ENCODE measurements around the gene OXNAD1.
A peak's percentile ranks its signal among the peaks of the same experiment; 100 is the strongest.

The OXNAD1 gene

DNA sequence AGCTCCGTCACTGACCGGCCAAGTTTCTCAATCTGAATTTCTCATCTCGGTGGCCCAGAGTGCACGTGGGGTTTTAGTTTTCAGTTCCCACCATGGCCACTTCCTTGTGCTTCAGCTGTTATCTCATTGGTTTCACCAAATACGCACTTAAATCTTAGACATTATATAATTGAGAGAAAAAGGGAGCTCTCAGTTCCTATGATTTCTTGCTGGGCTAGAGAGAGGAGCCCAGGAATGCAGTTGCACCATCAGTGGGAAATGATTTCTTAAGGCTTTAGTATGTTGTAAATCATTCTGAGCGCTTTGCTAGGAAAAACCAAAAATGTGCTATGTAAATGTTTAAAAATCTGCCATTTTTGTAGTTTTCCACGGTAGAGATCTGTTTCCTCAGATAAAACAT lies 53.2 kb downstream of the OXNAD1 start:
- Histone ChIP-seq H3K4me3 (no peak overlapping the region), H3K27ac (no peak overlapping the region)

DNA sequence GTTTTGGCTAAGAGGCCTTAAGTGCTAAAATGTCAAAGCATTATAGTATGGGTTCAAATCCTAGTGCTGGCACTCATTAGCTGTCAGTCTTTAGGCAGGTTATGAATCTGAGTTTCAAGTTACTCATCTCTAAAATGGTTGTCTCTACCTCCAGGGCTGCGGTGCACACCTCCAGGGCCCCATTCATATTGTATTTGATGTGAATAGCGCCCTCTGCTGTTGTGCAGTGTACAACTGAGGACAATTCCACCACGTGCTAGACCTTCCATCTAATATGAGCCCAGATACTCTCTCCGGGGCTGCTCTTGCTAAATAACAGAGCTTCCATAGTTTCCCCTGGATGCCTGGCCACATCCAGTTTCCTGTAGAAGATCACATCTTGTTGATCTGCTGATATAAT lies 54.3 kb downstream of the OXNAD1 start:
- no peak overlapping the region for H3K4me3 ChIP-seq
- peak overlapping the region in 1 of 21 experiments; percentile 53 for H3K27ac ChIP-seq

- H3K27ac ChIP-seq = peak overlapping the region in 1 of 21 experiments; percentile 53
- no peak overlapping the region for H3K4me3 ChIP-seq
Measured at GRCh38 chr3:16319723-16320122, 54.7 kb downstream of the OXNAD1 start.

GRCh38 chr3:16320711-16321110 lies 55.7 kb downstream of the OXNAD1 start:
- Histone ChIP-seq H3K27ac (no peak overlapping the region), H3K4me3 (no peak overlapping the region)

DNA sequence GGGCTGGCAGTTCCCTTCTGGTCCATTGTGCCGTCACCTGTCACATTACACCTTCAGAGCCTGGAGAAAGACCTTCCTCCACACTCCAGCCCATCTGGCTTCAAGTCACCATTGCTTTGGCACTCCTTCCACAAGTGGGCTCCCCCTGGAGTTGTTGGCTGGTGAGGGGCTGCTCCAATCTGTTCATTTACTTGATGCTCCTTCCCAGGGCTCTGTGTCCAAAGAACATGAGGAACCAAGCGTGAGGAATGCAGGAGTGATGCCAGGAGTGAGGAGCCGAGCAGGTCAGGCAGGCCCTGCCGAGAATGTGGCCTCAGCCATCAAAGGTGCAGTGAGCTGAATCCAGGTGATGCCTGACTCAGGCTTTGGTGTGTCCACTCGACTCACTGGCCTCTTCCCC lies 57.2 kb downstream of the OXNAD1 start:
- Histone ChIP-seq H3K27ac (no peak overlapping the region), H3K4me3 (no peak overlapping the region)

- Histone ChIP-seq H3K4me3 (no peak overlapping the region), H3K27ac (no peak overlapping the region)
Measured at GRCh38 chr3:16323737-16324136, 58.7 kb downstream of the OXNAD1 start.

DNA sequence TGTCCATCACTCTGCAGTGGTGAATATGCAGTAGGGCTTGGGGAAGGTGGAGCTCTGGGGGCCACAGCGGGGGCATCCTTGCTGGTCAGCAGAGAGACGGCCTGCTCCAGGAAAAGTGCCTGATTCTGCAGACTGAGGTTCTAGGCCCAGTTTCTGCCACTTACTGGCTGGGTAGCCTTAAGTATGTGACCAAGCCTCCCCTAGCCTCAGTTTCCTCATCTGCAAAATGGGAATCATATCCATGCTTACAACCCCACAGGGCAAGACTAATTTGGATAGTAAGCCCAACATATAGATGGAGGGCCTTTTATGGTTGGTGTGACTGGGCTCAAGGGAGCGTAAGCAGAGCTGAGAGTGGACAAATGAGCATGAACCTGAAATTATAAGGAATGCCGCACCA lies 60.8 kb downstream of the OXNAD1 start:
- Histone ChIP-seq H3K27ac (no peak overlapping the region), H3K4me3 (no peak overlapping the region)

DNA sequence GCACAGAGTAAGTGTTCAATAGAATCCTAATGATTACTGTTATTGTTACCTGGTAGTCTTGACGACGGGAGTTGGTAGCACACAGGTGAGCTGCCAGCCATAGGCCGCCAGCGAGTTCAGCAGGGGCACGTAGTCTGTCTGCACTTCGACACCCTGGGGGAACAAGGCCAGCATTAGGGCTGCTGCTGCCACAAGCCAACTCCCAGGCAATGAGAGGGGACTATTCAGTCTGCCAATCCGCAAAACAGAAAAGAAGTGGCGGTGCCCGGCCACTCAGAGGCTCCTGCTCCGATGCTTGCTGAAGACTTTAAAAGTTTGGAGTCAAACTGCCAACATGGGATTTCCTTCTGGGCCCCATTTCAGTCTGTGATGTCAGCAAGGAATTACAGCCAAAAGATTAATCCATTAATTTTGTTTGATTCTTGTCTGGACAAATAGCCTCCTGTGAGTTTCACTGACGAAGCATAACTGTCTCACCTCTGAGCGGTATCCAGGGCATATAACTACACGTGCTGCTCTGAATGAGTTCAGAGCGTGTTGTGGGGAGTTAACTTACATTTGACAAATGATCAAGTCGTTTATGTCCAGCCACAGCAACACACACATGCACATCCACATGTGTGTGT lies 61.8 kb downstream of the OXNAD1 start:
- H3K4me3 ChIP-seq = no peak overlapping the region
- no peak overlapping the region for H3K27ac ChIP-seq

DNA sequence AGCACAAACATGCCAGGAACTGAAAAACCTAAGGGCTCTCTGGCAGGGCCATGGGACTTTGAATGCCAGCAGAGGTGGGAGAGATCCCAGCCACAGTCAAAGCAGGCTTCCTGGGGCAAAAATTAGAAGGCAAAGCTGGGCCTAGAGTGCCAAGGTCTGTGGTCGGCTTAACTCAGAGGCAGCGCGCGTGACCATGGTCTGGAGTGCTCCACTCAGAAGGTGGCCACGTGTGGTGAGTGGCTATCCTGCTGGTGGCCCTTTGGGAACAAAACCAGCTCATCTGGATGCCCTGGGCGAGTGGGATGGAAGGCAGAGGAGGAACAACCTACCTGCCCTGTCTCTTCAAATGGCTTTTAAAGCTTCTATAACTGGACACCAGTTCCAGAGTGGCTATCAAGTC lies 63.1 kb downstream of the OXNAD1 start:
- Histone ChIP-seq H3K27ac (no peak overlapping the region), H3K4me3 (no peak overlapping the region)

DNA sequence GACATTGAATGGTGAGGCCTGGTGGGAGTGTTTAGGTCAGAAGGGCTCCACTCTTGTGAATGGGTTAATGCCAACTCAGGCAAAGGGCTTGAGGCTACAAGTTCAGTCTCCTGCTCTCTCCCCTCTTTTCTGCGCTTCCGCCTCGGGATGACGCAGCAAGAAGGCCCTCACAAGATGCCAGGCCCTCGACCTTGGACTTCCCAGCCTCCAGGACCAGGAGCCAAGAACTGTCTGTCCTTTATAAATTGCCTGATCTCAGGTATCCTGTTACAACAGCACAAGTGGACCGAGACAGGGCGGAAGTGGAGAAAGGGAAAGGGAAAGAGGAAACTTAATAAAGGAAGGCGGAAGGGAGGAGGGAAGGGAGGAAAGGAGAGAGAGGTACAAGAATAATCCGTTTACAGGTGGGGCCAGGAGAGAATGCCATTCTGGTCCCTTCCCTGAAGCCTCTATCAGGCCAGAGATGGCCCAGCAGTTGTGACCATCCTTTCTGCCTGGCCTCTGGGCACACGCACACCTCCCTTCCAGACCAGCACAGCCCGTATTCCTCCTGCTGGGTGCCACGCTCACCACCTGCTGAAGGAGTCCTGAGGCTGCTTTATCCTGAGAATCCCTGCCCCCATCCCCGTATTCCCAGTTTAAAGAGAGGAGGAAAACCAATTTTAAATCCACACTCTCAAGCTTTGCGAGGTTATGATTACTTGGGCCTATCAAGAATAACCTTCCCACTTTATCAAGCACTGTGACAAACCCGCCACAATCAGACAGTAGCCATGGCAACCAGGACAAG lies 64.2 kb downstream of the OXNAD1 start:
- no peak overlapping the region for H3K27ac ChIP-seq

DNA sequence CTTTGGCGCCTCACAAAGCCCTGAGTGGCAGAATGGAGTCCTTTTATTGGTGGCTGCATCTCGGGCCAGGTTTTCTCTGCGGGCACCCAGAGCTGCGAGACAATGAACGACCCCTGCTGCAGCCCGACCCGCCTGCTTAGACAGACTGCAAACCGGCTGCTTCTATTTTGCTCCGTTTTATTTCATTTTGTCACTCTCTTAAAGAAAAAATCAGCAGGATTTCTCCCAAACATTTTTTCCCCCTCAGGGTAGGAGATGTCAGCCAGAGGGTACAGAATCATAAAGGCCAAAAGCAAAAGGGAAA lies 64.8 kb downstream of the OXNAD1 start:
- H3K4me3 ChIP-seq = no peak overlapping the region
- H3K27ac ChIP-seq = no peak overlapping the region

More for the DNA sequence above, 64.2 kb downstream of the OXNAD1 start:
- H3K4me3 ChIP-seq = no peak overlapping the region

- Histone ChIP-seq H3K27ac (no peak overlapping the region), H3K4me3 (no peak overlapping the region)
Measured at GRCh38 chr3:16330351-16330750, 65.3 kb downstream of the OXNAD1 start.

- H3K4me3 ChIP-seq = no peak overlapping the region
- no peak overlapping the region for H3K27ac ChIP-seq
Measured at GRCh38 chr3:16331319-16331883, 66.4 kb downstream of the OXNAD1 start.

GRCh38 chr3:16332904-16333426 lies 68.0 kb downstream of the OXNAD1 start:
- H3K4me3 ChIP-seq = no peak overlapping the region
- peak overlapping the region in 1 of 21 experiments; percentile 60 for H3K27ac ChIP-seq

DNA sequence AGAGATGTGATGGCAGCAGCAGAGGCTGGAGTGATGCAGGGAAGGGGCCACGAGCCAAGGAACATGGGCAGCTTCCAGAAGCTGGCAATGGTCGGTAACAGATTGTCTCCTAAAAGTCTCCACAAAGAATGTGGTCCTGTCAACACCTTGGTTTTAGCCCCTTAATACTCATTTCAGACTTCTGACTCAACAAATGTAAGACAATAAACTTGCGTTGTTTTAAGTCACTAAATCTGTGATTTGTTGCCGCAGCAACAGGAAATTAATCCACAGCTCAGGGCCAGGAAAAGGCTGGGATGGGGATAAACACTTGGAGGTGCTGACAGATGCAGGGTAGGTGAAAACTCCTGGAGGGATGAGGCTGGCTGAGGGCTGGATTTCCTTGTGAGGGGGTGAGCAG lies 69.9 kb downstream of the OXNAD1 start:
- Histone ChIP-seq H3K4me3 (no peak overlapping the region), H3K27ac (peak overlapping the region in 5 of 21 experiments; percentile 13 to 57 (median 20))

DNA sequence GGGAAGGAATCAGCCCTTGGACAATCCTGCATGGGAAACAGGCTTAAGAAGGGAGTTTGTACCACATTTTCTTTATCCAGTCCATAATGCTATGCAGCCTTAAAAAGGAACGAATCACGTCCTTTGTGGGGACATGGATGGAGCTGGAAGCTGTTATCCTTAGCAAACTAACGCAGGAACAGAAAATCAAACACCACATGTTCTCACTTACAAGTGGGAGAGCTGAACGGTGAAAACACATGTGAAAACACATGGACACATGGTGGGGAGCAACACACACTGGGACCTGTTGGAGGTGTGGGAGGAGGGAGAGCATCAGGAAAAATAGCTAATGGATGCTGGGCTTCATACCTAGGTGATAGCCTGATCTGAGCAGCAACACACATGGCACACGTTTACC lies 70.3 kb downstream of the OXNAD1 start:
- peak overlapping the region in 4 of 21 experiments; percentile 13 to 26 (median 22) for H3K27ac ChIP-seq

DNA sequence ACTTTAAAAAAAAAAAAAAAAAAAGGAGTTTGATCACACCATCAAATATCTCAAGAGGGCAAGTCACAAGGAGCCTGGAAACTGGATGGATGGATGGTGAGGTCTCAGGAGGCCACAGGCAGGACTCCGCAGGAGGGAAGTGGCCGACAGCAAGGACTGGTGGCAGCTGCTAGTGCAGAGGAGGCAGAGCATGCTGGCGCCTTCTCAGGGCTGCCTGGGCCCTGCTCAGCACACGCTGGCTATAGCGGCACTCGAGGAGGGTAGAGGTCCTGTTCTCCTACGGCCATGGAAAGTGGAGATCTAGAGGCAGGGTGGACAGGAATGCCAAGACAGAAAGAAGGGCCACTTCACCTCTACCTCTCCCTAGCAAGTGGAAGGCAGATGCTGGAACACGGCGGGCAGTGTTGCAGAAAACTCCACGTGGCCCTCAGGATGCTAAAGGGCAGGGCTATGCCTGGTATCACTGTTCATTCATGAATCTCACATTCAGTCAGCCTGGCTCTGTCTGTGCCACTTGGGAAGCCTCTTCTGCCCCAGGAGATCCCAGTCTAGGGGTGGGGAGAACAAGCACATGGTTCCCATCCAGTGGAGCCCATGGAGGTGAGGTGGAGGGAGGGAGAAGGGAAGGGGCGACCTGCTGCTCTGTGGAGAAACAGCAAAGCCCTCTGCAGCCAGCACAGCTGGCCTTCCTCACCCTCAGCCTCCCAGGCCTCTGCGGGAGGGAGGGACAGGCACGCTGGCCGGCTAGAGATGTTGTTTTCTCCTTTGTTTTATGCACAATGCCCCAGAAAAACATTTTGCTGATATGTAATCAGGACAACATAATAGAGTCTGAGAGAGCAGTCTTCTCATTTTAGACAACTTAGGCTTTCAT lies 71.0 kb downstream of the OXNAD1 start:
- H3K27ac ChIP-seq = peak overlapping the region in 3 of 21 experiments; percentile 3 to 26 (median 14)
- no peak overlapping the region for H3K4me3 ChIP-seq

More for the DNA sequence above, 70.3 kb downstream of the OXNAD1 start:
- H3K4me3 ChIP-seq = no peak overlapping the region

DNA sequence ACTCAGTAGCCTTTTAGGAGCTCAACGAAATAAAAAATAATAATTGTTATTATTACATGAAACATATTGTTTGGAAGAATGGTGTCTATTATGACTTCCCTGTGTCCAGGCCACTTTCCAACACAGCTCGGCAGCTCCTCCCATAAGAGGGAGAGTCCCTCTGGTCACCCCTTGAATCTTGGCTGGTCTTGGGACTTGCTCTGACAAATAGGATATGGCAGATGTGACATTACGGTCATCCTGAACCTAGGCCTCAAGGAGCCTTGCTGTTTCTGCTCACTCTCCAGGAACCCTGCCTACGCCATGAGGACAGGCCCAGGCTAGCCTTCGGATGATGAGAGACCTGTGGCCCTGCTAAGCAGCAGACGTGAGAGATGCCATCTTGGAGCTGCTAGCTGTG lies 71.8 kb downstream of the OXNAD1 start:
- H3K27ac ChIP-seq = no peak overlapping the region
- no peak overlapping the region for H3K4me3 ChIP-seq

- H3K27ac ChIP-seq = peak overlapping the region in 9 of 21 experiments; percentile 3 to 62 (median 39)
- H3K4me3 ChIP-seq = no peak overlapping the region
Measured at GRCh38 chr3:16337856-16338540, 73.0 kb downstream of the OXNAD1 start.
